Left ventricle myocardium superior (tissue), 1 donor: ENCODE data around the gene NUP93. TPM values are rescaled to one million over a fixed set of nuclear protein-coding genes. Genes with fewer than 3 reads are reported as not detected.
"Not testable (repeated sequence)": the region's sequence is repeated elsewhere in the genome, so short reads cannot be mapped to it uniquely, and the experiment has no call there.

Experiments used
- ATAC-seq: fragments of 200-7000 bp; cut with Tn5 transposase; one replicate; pipeline ENCODE4 v1.9.1; 2020; ENCODE audit warnings: mild to moderate bottlenecking, moderate library complexity
- DNase-seq: peaks from one replicate; pipeline ENCODE4 v3.0.0-alpha.2; 2020
- intact Hi-C: fragments of 100-400 bp; cut with micrococcal nuclease; formaldehyde crosslinking; loops from one replicate; pipeline ENCODE4 v1.11.0; 2022
- total RNA-seq: library from RNA; stranded (reverse); fragmentation: NEBNext Ultra II Directional; extraction: Animal tissue kit (Norgen Biotek cat#: 25700); gene quantifications from one replicate; pipeline ENCODE4 v1.2.1, GENCODE V29; 2021
- donor health status: DM: no; HTN: yes; CAD: no; lungs with severe emphysema.

NUP93 gene
- total RNA-seq, 1 donor from 2014 or later, result 26.2 TPM

- DNase-seq (no peak), ATAC-seq (no peak)
- intact Hi-C loops, result no loop called here
Measured at GRCh38 chr16:56855946-56856345, 126.0 kb downstream of the NUP93 start.

- ATAC-seq (no peak), DNase-seq (no peak)
- intact Hi-C loops, result no loop called here
Measured at GRCh38 chr16:56856876-56857447, 127.0 kb downstream of the NUP93 start.

DNA sequence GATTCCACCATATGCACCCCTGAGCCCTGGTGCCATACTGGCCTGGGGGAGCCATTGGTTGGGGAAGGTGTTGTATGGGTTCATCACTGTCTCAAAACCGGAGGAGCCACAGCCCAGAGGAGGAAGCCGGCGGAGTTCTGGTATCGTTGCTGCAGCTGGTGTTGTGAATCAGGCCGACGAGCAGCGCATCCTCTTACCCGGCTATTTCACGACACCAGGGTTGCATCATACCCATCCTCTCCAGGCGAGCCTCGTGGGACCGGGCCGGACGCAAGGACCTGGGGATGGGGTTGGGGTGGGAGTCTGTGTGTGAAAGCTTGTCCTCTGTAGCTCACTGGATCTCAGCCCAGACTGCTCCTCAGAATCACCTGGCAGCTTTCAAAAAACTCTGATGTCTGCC, 128.4 kb downstream of the NUP93 start:
- ATAC-seq (no peak), DNase-seq (peak; percentile 35)
- intact Hi-C loops, result no loop called here

DNA sequence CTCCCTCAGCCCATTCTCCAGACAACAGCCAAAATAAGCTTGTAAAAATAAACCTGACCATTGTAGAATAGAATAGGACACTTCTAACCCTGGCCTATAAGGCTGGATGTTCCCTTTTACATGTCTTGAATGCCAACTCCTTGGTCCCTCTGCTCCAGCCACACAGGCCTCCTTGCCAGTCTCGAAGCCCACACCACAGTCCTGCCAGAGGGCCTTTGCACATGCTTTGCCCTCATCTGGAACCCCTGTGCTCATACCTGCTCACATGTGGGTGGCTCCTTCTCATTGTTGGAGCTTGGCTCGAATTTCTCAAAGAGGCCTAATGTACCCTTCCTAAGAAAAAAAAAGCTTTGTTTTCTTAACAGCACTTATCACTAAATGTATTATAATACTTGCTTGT, 129.7 kb downstream of the NUP93 start:
- intact Hi-C loops, result loop anchor here (10.0 kb wide), 2 partner anchors 75 to 185 kb away; partner anchors contain the start of gene HERPUD1

DNA sequence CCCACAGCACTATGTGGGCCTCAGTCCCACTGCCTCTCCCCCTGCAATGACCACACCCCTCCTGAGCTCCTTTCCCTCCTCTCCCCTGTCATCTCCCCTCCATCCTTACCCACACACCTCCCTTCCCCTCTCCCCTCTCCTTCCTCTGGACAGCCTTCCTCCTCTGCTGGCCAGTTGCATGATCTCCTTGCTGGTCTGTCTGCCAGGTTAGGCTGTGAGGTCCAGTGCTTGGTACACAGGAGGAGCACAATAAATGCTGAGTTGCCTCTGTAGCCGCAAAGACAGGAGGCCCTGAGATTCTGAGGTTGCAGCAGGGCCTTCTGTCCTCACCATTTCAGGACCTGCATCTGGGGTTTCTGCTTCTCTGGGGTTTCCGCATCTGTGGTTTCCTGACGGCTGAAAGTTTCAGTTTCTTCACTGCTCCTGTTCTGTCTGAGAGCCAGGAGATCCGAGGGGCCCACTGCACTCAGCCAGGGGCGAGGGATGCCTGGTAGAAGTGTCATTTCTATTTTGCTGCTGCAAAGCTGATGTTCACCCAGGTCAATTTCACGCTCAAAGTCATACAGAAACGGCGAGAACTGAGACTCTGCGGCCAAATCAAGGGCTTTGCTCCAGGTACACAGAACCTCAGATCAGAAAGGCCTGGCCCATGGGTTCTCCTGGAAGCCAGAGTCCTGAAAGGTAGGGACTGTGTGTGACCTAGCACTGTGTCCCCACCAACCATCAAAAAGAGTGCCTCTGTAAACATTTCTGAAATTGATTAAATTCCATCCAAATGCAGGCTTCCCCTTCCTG, 130.5 kb downstream of the NUP93 start:
- DNase-seq (no peak), ATAC-seq (no peak)
- intact Hi-C loops, result loop anchor here (10.0 kb wide), 2 partner anchors 74 to 184 kb away; partner anchors contain the start of gene HERPUD1

More for the DNA sequence above, 129.7 kb downstream of the NUP93 start:
- ATAC-seq (no peak), DNase-seq (peak; percentile 6)

DNA sequence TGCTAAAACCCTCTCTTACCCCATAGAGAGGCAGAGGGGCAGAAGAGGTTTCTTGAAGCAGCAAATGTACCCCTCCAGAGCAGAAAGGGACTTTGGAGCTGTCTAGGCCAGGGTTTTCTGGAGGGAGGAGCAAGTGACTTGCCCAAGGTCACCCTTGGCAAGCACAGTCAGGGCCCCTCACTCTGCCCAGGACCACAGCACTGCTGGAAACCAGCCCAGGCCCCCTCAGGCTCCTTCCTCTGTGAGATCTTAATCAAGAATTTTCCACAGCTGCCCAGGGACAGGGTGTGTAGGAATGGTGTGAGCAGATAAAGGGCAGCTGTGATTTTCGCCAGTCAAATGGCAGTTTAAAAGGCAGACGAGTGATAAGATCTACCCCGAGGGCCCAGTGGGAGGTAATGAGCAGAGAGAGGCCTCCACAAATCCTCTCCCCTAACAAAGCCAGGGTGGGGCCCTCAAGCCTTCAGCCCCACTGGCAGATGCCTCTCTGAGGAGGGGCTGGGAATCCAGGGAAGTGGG, 131.2 kb downstream of the NUP93 start:
- ATAC-seq, result no peak
- intact Hi-C loops, result loop anchor here (10.0 kb wide), 2 partner anchors 74 to 184 kb away; partner anchors contain the start of gene HERPUD1
- DNase-seq, result no peak

GRCh38 chr16:56861756-56862155, 131.8 kb downstream of the NUP93 start:
- no peak for ATAC-seq
- DNase-seq, result no peak
- intact Hi-C loops, result loop anchor here (10.0 kb wide), 2 partner anchors 73 to 183 kb away; partner anchors contain the start of gene HERPUD1

- no peak for ATAC-seq
- DNase-seq, result no peak
- intact Hi-C loops, result loop anchor here (10.0 kb wide), 2 partner anchors 72 to 182 kb away; partner anchors contain the start of gene HERPUD1
Measured at GRCh38 chr16:56862776-56863175, 132.8 kb downstream of the NUP93 start.

- no peak for DNase-seq
- ATAC-seq, result no peak
- intact Hi-C loops, result loop anchor here (10.0 kb wide), 2 partner anchors 70 to 180 kb away; partner anchors contain the start of gene HERPUD1
Measured at GRCh38 chr16:56864960-56865359, 135.0 kb downstream of the NUP93 start, which contains the start of gene SLC12A3. SLC12A3 (plus strand) TSS chr16:56865207; CDS start chr16:56865236, 29 bp downstream.

DNA sequence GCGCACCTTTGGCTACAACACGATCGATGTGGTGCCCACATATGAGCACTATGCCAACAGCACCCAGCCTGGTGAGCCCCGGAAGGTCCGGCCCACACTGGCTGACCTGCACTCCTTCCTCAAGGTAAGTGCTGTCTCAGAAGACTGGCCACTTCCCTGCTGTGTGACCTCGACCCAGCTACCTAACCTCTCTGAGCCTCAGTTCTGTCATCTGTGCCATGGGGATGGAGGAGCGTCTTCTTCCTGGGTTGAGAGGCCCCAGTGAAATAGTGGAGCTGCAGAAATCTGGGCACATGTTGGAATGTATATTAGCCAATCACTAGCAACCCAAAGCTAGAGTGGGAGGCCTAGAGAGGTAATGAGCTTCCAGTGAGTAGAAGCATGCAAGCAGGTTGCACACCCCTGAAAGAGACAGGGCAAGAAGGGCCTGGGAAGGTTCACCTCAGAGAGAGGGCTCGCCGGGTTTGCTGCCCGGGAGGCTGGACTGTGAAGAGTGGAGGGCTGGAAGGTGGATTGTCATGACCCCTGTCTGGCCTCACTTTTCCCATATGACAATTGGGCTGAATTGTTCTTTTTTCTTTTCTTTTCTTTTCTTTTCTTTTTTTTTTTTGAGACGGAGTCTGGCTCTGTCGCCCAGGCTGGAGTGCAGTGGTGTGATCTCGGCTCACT, 135.6 kb downstream of the NUP93 start:
- no peak for DNase-seq
- intact Hi-C loops, result loop anchor here (10.0 kb wide), 2 partner anchors 69 to 179 kb away; partner anchors contain the start of gene HERPUD1
- no peak for ATAC-seq

GRCh38 chr16:56866955-56867830, 137.3 kb downstream of the NUP93 start:
- intact Hi-C loops, result loop anchor here (10.0 kb wide), 2 partner anchors 68 to 178 kb away; partner anchors contain the start of gene HERPUD1
- DNase-seq (no peak), ATAC-seq (peak; percentile 36)

GRCh38 chr16:56868175-56868574, 138.2 kb downstream of the NUP93 start:
- ATAC-seq, result no peak
- no peak for DNase-seq
- intact Hi-C loops, result loop anchor here (10.0 kb wide), 2 partner anchors 67 to 177 kb away; partner anchors contain the start of gene HERPUD1

- intact Hi-C loops, result loop anchor here (10.0 kb wide), 2 partner anchors 66 to 176 kb away; partner anchors contain the start of gene HERPUD1
- not testable (repeated sequence) for DNase-seq, ATAC-seq
Measured at GRCh38 chr16:56868766-56869165, 138.8 kb downstream of the NUP93 start.

DNA sequence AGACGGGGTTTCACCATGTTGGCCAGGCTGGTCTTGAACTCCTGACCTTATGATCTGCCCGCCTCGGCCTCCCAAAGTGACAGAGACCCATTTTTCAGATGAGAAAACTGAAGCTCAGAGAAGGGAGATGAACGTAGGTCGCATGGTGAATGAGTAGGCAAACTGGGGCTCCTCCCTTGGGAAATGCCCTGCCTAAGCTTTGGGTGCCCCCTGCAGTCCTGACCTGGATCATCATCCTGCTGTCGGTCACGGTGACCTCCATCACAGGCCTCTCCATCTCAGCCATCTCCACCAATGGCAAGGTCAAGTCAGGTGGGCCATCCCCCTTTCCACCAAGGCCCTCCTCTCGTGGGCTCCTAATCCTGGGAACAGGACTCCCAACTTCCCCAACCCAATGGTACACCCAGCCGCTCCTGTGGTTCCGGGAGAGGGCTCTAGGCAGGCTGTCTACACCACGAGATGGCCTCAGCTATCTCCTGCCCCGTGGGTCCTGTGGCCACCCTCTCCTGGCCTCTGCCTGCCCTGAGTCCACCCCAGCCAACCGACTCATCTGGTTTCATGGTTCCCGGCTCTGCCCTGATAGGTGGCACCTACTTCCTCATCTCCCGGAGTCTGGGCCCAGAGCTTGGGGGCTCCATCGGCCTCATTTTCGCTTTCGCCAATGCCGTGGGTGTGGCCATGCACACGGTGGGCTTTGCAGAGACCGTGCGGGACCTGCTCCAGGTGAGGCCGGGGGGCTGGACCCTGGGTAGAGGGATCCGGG, 139.8 kb downstream of the NUP93 start:
- intact Hi-C loops, result loop anchor here (10.0 kb wide), 2 partner anchors 65 to 175 kb away; partner anchors contain the start of gene HERPUD1
- no peak for ATAC-seq
- no peak for DNase-seq

DNA sequence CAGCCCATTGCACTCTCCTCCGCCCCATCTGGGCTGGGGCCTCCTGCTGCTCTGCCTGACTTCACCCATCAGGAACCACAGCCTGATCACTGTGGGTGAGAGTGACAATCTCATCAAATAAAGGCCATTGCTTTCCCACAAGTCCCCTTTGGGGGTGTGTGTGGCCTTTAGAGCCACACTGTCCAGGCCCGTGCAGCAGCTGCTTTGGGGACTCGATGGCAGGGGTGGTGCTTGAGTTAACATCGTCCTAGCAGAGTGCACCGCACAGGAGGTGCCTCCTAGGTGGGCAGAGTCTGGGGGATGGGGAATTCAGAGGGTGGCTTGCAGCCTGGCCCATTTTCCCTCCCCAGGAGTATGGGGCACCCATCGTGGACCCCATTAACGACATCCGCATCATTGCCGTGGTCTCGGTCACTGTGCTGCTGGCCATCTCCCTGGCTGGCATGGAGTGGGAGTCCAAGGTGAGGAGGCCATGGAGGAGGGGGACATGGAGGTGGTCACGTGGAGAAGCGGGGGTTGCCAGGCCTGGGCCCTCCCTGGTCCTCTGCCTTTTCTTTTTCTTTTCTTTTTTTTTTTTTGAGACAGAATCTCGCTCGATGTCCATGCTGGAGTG, 140.5 kb downstream of the NUP93 start:
- intact Hi-C loops, result no loop called here
- no peak for ATAC-seq
- no peak for DNase-seq

- peak; percentile 21 for ATAC-seq
- no peak for DNase-seq
- intact Hi-C loops, result no loop called here
Measured at GRCh38 chr16:56871172-56871593, 141.3 kb downstream of the NUP93 start.

DNA sequence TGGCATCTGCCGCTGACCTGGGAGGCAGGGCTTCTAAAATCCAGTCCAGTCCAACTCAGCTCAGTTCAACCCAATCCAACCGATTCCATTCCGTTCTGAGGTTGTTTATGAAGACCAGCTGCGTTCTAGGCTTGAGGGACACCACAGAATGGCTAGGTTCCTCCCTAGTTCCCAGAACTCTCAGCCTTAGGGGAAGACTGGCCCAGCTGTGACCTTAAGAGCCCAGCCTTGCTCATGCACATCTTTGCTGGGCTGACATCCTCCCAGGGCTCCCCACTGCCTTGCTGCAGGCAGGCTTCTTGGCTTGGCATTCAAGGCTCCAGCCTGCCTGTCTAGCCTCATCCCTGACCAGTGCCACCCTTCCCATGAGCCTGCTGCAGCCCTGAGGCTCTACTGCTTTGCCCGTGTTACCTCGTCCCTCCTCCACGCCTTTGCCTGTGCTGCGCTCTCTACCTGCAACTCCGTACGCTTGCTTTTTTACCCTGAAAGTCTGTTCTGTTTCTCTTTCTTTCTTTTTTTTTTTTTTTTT, 143.0 kb downstream of the NUP93 start:
- DNase-seq (no peak), ATAC-seq (peak; percentile 50)
- intact Hi-C loops, result no loop called here
